ENCODE measurements around the gene ACP1. TPM values are rescaled to one million over a fixed set of nuclear protein-coding genes. Genes with fewer than 3 reads are reported as not detected.

Gene ACP1
- total RNA-seq (2014; rRNA removed; shearing (Covaris generic)) (189 and 213 TPM in 2 replicates), polyA plus RNA-seq (2016; fragmentation: Nextera tagmentation; extraction: Ambion mirVana) (263 and 281 TPM in 2 replicates)
- long read RNA-seq, transcript ACP1-201 (6 exons, 1,549 nt): major isoform, 107 of 214 reads
- long read RNA-seq, transcript ACP1-202 (6 exons, 1,552 nt): minor isoform, 89 of 214 reads
- long read RNA-seq, partial matches to known transcripts: 4 of 214 reads
- long read RNA-seq, other reads (novel, unspliced or antisense): 6 of 214 reads

GRCh38 chr2:264493-265468 is at the start of gene ACP1:
ACP1 (plus strand) TSS chr2:264947; CDS start chr2:264965, 18 bp downstream.
- peaks cover 91% of the 10 kb centered on the region for H3K79me2 ChIP-seq (replicated peaks; ENCODE audit: insufficient read depth)
- H3K36me3 ChIP-seq (ENCODE audit: insufficient read depth): no peaks in the 10 kb centered on the region
- H3K4me3 Mint-ChIP-seq: peak within 1 kb of the TSS; percentile 91
- peaks cover 7% of the 10 kb centered on the region for H3K36me3 Mint-ChIP-seq (ENCODE audit: low read depth)
- peaks cover 24% of the 10 kb centered on the region for H3K27me3 Mint-ChIP-seq (ENCODE audit: insufficient read depth, low read depth, poor library complexity)
- no peaks in the 10 kb centered on the region; the same call in 2 of the 3 replicates for H3K9me3 Mint-ChIP-seq
- no peaks in the 10 kb centered on the region for H3F3A ChIP-seq (replicated peaks; ENCODE audit: low read depth)
- H2AFZ ChIP-seq: peak within 1 kb of the TSS; percentile 89; the same call in 1 of the 2 replicates
- peak within 1 kb of the TSS; percentile 86; the same call in 1 of the 2 replicates for H3K27ac ChIP-seq (ENCODE audit: low read depth)
- ATAC-seq (peak; percentile 86), DNase-seq (ENCODE audit: low spot score) (peak; percentile 98)
- peaks cover 32% of the 10 kb centered on the region for H3K4me1 ChIP-seq (ENCODE audit: insufficient read depth)
- peak within 1 kb of the TSS; percentile 95 for H3K4me2 ChIP-seq
- H3K27me3 ChIP-seq (ENCODE audit: insufficient read depth): peaks cover 12% of the 10 kb centered on the region
- no peaks in the 10 kb centered on the region for H3K9me2 ChIP-seq (ENCODE audit: insufficient read depth)
- peaks cover 47% of the 10 kb centered on the region for H4K20me1 ChIP-seq (replicated peaks; ENCODE audit: insufficient read depth)
- H3K4me3 ChIP-seq: peak within 1 kb of the TSS; percentile 86
- H3K4me1 Mint-ChIP-seq: peaks cover 33% of the 10 kb centered on the region
- H3K27ac Mint-ChIP-seq: peak within 1 kb of the TSS; percentile 98
- TF ChIP-seq NANOG (IDR thresholded peaks at IDR 0.05; ENCODE audit: borderline replicate concordance): no peak
- TF ChIP-seq EZH2 (IDR thresholded peaks at IDR 0.05; ENCODE audit: low read depth, unreplicated experiment): no peak
- no peak for TF ChIP-seq EZH2phosphoT487 (IDR thresholded peaks at IDR 0.05; ENCODE audit: unreplicated experiment)
- no peak for TF ChIP-seq ZNF114 (CRISPR knock-in tag; IDR thresholded peaks at IDR 0.05)
- TF ChIP-seq CREB1 (CRISPR knock-in tag; IDR thresholded peaks at IDR 0.05; ENCODE audit: low read depth): peak; percentile 61
- peak; percentile 91 for TF ChIP-seq POLR2AphosphoS5 (IDR thresholded peaks at IDR 0.05; ENCODE audit: low read depth)
- TF ChIP-seq ZNF331 (CRISPR knock-in tag; IDR thresholded peaks at IDR 0.05; ENCODE audit: low read depth): no peak
- peak; percentile 39; the same call in 1 of the 2 replicates for TF ChIP-seq ETS1 (IDR thresholded peaks at IDR 0.05)

DNA sequence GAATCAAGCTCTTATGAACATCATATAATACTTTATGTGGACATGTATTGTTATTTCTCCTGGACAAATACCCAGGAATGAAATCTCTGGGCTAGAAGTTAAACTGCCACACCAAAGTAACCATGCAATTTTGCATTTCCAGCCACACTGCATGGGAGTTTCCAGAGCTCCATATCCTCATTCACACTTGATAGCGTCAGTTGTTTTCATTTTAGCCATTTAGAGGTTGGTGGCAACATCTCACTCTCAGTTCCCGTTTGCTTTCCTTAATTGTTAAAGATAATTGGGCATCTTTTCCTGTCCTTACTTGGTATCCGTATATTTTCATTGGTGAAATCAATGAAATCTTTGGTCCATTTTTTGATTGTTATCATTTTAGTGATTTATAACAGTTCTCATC is 48.7 kb upstream of the ACP1 start:
- H3K27me3 Mint-ChIP-seq (ENCODE audit: insufficient read depth, low read depth, poor library complexity): no peaks in the 10 kb centered on the region
- H3K27ac Mint-ChIP-seq: no peak overlapping the region
- TF ChIP-seq CTCF (conservative IDR thresholded peaks at IDR 0.05; ENCODE audit: low read depth in 2 of 2) (no peak), CREB1 (CRISPR knock-in tag; IDR thresholded peaks at IDR 0.05; ENCODE audit: low read depth) (no peak), EZH2 (IDR thresholded peaks at IDR 0.05; ENCODE audit: low read depth, unreplicated experiment) (no peak), POLR2AphosphoS5 (IDR thresholded peaks at IDR 0.05; ENCODE audit: low read depth) (no peak), NANOG (IDR thresholded peaks at IDR 0.05; ENCODE audit: borderline replicate concordance) (no peak), REST (IDR thresholded peaks at IDR 0.05; ENCODE audit: unreplicated experiment) (no peak)

More for the DNA sequence above, 48.7 kb upstream of the ACP1 start:
- Histone ChIP-seq H3F3A (replicated peaks; ENCODE audit: low read depth) (no peaks in the 10 kb centered on the region), H2AFZ (no peak overlapping the region), H3K9me2 (ENCODE audit: insufficient read depth) (0 out of 2 replicates have a peak, but pooled peaks cover 10% of the 10 kb centered on the region), H3K27me3 (ENCODE audit: insufficient read depth) (no peaks in the 10 kb centered on the region), H3K79me2 (replicated peaks; ENCODE audit: insufficient read depth) (no peaks in the 10 kb centered on the region), H4K20me1 (replicated peaks; ENCODE audit: insufficient read depth) (peaks cover 5% of the 10 kb centered on the region; the same call in 1 of the 2 replicates), H3K36me3 (ENCODE audit: insufficient read depth) (no peaks in the 10 kb centered on the region; the same call in 1 of the 2 replicates), H3K4me3 (no peak overlapping the region), H3K4me2 (no peak overlapping the region), H3K4me1 (ENCODE audit: insufficient read depth) (no peaks in the 10 kb centered on the region), H3K27ac (ENCODE audit: low read depth) (no peak overlapping the region)
- no peaks in the 10 kb centered on the region for H3K4me1 Mint-ChIP-seq
- H3K9me3 Mint-ChIP-seq: peaks cover 8% of the 10 kb centered on the region; the same call in 2 of the 3 replicates
- DNase-seq (ENCODE audit: low spot score) (no peak), ATAC-seq (no peak)
- H3K36me3 Mint-ChIP-seq (ENCODE audit: low read depth): peaks cover 8% of the 10 kb centered on the region; the same call in 2 of the 3 replicates
- no peak overlapping the region for H3K4me3 Mint-ChIP-seq

All from GM23338 (cell line).